ENCODE results near the gene NINJ2. TPM values are rescaled to one million over a fixed set of nuclear protein-coding genes. Genes with fewer than 3 reads are reported as not detected.

Gene NINJ2
- total RNA-seq, 4 donors from 2014 or later: 0.78 to 9.0 (median 5.2) TPM

- H3K4me3 ChIP-seq: no peak overlapping the region
- no peaks in the 10 kb centered on the region for H3K4me1 ChIP-seq
- 65 to 86% methylated on average over 8 to 10 of the region's 14 CpGs for WGBS, 2 donors (ENCODE audit: low coverage in 1 of 2)
- ATAC-seq: no peak
- no peak for TF ChIP-seq POLR2AphosphoS5 (IDR thresholded peaks at IDR 0.05)
- no peak for TF ChIP-seq EP300 (IDR thresholded peaks at IDR 0.05)
- no peak for TF ChIP-seq POLR2A (IDR thresholded peaks at IDR 0.05)
- H3K36me3 ChIP-seq: no peaks in the 10 kb centered on the region
- no peaks in the 10 kb centered on the region for H3K27me3 ChIP-seq
- no peak overlapping the region for H3K27ac ChIP-seq
- H3K9me3 ChIP-seq: no peaks in the 10 kb centered on the region
Observed at GRCh38 chr12:590206-590750, 73.0 kb downstream of the NINJ2 start.

GRCh38 chr12:588646-589045 lies 74.6 kb downstream of the NINJ2 start:
- 76 to 98% methylated on average over 4 of the region's 4 CpGs for WGBS, 2 donors (ENCODE audit: low coverage in 1 of 2)
- Histone ChIP-seq H3K4me3 (no peak overlapping the region), H3K4me1 (no peaks in the 10 kb centered on the region), H3K27ac (no peak overlapping the region), H3K9me3 (no peaks in the 10 kb centered on the region), H3K27me3 (no peaks in the 10 kb centered on the region), H3K36me3 (no peaks in the 10 kb centered on the region)
- TF ChIP-seq POLR2AphosphoS5 (IDR thresholded peaks at IDR 0.05): no peak
- no peak for TF ChIP-seq CTCF (IDR thresholded peaks at IDR 0.05)
- ATAC-seq: no peak

- no peak for TF ChIP-seq CTCF (IDR thresholded peaks at IDR 0.05)
- no peak for TF ChIP-seq POLR2A (IDR thresholded peaks at IDR 0.05)
- TF ChIP-seq POLR2AphosphoS5 (IDR thresholded peaks at IDR 0.05): no peak
- TF ChIP-seq EP300 (IDR thresholded peaks at IDR 0.05): no peak
- H3K27me3 ChIP-seq: no peaks in the 10 kb centered on the region
- no peak for ATAC-seq
- no peaks in the 10 kb centered on the region for H3K4me1 ChIP-seq
- no peak overlapping the region for H3K27ac ChIP-seq
- no peaks in the 10 kb centered on the region for H3K9me3 ChIP-seq
- H3K4me3 ChIP-seq: no peak overlapping the region
- H3K36me3 ChIP-seq: no peaks in the 10 kb centered on the region
- 83 to 87% methylated on average over 7 to 10 of the region's 10 CpGs for WGBS, 2 donors (ENCODE audit: low coverage in 1 of 2)
Observed at GRCh38 chr12:588024-588322, 75.3 kb downstream of the NINJ2 start.

GRCh38 chr12:587132-588023 lies 75.9 kb downstream of the NINJ2 start:
- no peak for TF ChIP-seq POLR2AphosphoS5 (IDR thresholded peaks at IDR 0.05)
- no peak for TF ChIP-seq POLR2A (IDR thresholded peaks at IDR 0.05)
- no peak for TF ChIP-seq EP300 (IDR thresholded peaks at IDR 0.05)
- no peak for TF ChIP-seq CTCF (IDR thresholded peaks at IDR 0.05)
- no peak for ATAC-seq
- H3K4me1 ChIP-seq: no peaks in the 10 kb centered on the region
- no peaks in the 10 kb centered on the region for H3K9me3 ChIP-seq
- H3K27ac ChIP-seq: no peak overlapping the region
- H3K27me3 ChIP-seq: no peaks in the 10 kb centered on the region
- H3K36me3 ChIP-seq: no peaks in the 10 kb centered on the region
- H3K4me3 ChIP-seq: no peak overlapping the region
- 81 to 86% methylated on average over 5 to 7 of the region's 18 CpGs for WGBS, 2 donors (ENCODE audit: low coverage in 1 of 2)

GRCh38 chr12:586318-587071 lies 76.8 kb downstream of the NINJ2 start:
- H3K9me3 ChIP-seq: no peaks in the 10 kb centered on the region
- H3K36me3 ChIP-seq: no peaks in the 10 kb centered on the region
- no peaks in the 10 kb centered on the region for H3K4me1 ChIP-seq
- H3K27me3 ChIP-seq: no peaks in the 10 kb centered on the region
- no peak overlapping the region for H3K27ac ChIP-seq
- TF ChIP-seq POLR2AphosphoS5 (IDR thresholded peaks at IDR 0.05) (no peak), CTCF (IDR thresholded peaks at IDR 0.05) (no peak), EP300 (IDR thresholded peaks at IDR 0.05) (no peak), POLR2A (IDR thresholded peaks at IDR 0.05) (no peak)
- no peak for ATAC-seq
- WGBS, 2 donors (ENCODE audit: low coverage in 1 of 2): 96 to 100% methylated on average over 3 to 4 of the region's 16 CpGs
- no peak overlapping the region for H3K4me3 ChIP-seq

All from gastroesophageal sphincter (tissue), 4 donors.